ENCODE data around the gene PRR14L. TPM values are rescaled to one million over a fixed set of nuclear protein-coding genes. Genes with fewer than 3 reads are reported as not detected.
A peak's percentile ranks its signal among the peaks of the same experiment; 100 is the strongest.

Gene PRR14L
- total and polyA plus RNA-seq, 2 of the 13 experiments (the other 11 are each of a cell fraction or from before 2014, with no cell fraction given) = 6.6 to 16.5 TPM

DNA sequence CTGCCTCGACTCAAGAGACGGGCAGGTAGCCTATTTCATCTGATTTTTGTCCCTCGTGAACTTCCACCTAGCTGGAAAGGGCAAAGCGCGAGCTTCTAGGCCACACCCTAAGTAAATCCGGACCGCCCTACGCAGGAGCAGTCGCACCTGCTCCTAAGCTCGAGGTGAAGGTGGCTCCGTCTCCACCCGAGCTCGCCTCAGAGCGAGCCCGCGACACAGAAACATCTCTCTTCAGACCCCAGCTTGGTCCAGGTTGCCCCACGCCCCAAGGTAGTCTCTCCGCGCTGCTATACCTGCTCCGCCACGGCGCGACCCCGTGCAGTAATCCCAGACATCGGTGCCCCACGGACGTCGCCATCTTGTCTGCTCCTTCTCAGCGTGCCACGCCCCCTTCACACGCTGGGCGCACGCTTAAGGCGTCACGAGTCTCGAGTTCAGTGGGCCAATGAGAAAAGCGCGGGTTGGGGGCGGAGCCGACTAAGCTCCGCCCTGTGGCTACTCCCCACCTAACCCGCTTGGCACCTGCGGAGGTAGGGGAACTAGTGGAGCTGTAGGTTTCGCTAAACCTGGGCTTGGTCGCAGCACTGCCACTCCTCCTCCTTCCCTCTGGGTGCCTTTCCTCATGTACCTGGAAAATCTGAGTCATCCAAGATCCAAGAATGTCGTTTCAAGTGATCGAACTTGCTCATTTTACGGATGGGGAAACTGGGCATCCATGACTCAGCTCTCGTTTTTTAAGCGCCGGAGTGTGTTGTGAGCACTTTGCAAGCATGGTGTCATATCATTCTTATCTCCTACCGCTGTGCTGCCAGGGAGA lies 87.9 kb downstream of the PRR14L start, which contains the start of gene PISD (continued):
- peak; percentile 87; the same call in 1 of the 2 replicates for TF ChIP-seq ZNF605 (CRISPR knock-in tag; IDR thresholded peaks at IDR 0.05)
- TF ChIP-seq EHMT2 (IDR thresholded peaks at IDR 0.05; ENCODE audit: borderline replicate concordance, low read depth, low read length) = no peak
- peak; percentile 70 for TF ChIP-seq BORCS8-MEF2B (CRISPR knock-in tag; IDR thresholded peaks at IDR 0.05)
- TF ChIP-seq ZNF264 (CRISPR knock-in tag; IDR thresholded peaks at IDR 0.05) = no peak
- TF ChIP-seq SP5 (CRISPR knock-in tag; IDR thresholded peaks at IDR 0.05; ENCODE audit: borderline replicate concordance, low read depth) = peak; percentile 92
- TF ChIP-seq, protein P1, sequence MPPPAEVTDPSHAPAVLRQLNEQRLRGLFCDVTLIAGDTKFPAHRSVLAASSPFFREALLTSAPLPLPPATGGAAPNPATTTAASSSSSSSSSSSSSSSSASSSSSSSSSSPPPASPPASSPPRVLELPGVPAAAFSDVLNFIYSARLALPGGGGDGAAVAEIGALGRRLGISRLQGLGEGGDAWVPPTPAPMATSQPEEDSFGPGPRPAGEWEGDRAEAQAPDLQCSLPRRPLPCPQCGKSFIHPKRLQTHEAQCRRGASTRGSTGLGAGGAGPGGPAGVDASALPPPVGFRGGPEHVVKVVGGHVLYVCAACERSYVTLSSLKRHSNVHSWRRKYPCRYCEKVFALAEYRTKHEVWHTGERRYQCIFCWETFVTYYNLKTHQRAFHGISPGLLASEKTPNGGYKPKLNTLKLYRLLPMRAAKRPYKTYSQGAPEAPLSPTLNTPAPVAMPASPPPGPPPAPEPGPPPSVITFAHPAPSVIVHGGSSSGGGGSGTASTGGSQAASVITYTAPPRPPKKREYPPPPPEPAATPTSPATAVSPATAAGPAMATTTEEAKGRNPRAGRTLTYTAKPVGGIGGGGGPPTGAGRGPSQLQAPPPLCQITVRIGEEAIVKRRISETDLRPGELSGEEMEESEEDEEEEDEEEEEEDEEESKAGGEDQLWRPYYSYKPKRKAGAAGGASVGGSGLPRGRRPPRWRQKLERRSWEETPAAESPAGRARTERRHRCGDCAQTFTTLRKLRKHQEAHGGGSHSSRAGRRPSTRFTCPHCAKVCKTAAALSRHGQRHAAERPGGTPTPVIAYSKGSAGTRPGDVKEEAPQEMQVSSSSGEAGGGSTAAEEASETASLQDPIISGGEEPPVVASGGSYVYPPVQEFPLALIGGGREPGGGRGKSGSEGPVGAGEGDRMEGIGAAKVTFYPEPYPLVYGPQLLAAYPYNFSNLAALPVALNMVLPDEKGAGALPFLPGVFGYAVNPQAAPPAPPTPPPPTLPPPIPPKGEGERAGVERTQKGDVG (CRISPR knock-in tag; IDR thresholded peaks at IDR 0.05; ENCODE audit: borderline replicate concordance) = no peak
- peak; percentile 90 for TF ChIP-seq NFYC (CRISPR knock-in tag; IDR thresholded peaks at IDR 0.05)
- peak; percentile 79 for TF ChIP-seq GFI1 (CRISPR knock-in tag; IDR thresholded peaks at IDR 0.05; ENCODE audit: borderline replicate concordance)
- TF ChIP-seq, protein P2, sequence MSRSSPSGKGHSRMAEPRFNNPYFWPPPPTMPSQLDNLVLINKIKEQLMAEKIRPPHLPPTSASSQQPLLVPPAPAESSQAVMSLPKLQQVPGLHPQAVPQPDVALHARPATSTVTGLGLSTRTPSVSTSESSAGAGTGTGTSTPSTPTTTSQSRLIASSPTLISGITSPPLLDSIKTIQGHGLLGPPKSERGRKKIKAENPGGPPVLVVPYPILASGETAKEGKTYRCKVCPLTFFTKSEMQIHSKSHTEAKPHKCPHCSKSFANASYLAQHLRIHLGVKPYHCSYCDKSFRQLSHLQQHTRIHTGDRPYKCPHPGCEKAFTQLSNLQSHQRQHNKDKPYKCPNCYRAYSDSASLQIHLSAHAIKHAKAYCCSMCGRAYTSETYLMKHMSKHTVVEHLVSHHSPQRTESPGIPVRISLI (CRISPR knock-in tag; IDR thresholded peaks at IDR 0.05; ENCODE audit: borderline replicate concordance) = peak; percentile 34; the same call in 1 of the 2 replicates
- TF ChIP-seq, protein P3, sequence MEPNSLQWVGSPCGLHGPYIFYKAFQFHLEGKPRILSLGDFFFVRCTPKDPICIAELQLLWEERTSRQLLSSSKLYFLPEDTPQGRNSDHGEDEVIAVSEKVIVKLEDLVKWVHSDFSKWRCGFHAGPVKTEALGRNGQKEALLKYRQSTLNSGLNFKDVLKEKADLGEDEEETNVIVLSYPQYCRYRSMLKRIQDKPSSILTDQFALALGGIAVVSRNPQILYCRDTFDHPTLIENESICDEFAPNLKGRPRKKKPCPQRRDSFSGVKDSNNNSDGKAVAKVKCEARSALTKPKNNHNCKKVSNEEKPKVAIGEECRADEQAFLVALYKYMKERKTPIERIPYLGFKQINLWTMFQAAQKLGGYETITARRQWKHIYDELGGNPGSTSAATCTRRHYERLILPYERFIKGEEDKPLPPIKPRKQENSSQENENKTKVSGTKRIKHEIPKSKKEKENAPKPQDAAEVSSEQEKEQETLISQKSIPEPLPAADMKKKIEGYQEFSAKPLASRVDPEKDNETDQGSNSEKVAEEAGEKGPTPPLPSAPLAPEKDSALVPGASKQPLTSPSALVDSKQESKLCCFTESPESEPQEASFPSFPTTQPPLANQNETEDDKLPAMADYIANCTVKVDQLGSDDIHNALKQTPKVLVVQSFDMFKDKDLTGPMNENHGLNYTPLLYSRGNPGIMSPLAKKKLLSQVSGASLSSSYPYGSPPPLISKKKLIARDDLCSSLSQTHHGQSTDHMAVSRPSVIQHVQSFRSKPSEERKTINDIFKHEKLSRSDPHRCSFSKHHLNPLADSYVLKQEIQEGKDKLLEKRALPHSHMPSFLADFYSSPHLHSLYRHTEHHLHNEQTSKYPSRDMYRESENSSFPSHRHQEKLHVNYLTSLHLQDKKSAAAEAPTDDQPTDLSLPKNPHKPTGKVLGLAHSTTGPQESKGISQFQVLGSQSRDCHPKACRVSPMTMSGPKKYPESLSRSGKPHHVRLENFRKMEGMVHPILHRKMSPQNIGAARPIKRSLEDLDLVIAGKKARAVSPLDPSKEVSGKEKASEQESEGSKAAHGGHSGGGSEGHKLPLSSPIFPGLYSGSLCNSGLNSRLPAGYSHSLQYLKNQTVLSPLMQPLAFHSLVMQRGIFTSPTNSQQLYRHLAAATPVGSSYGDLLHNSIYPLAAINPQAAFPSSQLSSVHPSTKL (CRISPR knock-in tag; IDR thresholded peaks at IDR 0.05) = peak; percentile 32; the same call in 1 of the 2 replicates
- TF ChIP-seq SIX4 (CRISPR knock-in tag; IDR thresholded peaks at IDR 0.05) = peak; percentile 13; the same call in 1 of the 2 replicates
- peak; percentile 80 for TF ChIP-seq GABPB1 (CRISPR knock-in tag; IDR thresholded peaks at IDR 0.05)
- TF ChIP-seq, protein P4, sequence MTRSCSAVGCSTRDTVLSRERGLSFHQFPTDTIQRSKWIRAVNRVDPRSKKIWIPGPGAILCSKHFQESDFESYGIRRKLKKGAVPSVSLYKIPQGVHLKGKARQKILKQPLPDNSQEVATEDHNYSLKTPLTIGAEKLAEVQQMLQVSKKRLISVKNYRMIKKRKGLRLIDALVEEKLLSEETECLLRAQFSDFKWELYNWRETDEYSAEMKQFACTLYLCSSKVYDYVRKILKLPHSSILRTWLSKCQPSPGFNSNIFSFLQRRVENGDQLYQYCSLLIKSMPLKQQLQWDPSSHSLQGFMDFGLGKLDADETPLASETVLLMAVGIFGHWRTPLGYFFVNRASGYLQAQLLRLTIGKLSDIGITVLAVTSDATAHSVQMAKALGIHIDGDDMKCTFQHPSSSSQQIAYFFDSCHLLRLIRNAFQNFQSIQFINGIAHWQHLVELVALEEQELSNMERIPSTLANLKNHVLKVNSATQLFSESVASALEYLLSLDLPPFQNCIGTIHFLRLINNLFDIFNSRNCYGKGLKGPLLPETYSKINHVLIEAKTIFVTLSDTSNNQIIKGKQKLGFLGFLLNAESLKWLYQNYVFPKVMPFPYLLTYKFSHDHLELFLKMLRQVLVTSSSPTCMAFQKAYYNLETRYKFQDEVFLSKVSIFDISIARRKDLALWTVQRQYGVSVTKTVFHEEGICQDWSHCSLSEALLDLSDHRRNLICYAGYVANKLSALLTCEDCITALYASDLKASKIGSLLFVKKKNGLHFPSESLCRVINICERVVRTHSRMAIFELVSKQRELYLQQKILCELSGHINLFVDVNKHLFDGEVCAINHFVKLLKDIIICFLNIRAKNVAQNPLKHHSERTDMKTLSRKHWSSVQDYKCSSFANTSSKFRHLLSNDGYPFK (CRISPR knock-in tag; IDR thresholded peaks at IDR 0.05; ENCODE audit: borderline replicate concordance) = peak; percentile 98
- TF ChIP-seq, protein P5, sequence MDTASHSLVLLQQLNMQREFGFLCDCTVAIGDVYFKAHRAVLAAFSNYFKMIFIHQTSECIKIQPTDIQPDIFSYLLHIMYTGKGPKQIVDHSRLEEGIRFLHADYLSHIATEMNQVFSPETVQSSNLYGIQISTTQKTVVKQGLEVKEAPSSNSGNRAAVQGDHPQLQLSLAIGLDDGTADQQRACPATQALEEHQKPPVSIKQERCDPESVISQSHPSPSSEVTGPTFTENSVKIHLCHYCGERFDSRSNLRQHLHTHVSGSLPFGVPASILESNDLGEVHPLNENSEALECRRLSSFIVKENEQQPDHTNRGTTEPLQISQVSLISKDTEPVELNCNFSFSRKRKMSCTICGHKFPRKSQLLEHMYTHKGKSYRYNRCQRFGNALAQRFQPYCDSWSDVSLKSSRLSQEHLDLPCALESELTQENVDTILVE (CRISPR knock-in tag; IDR thresholded peaks at IDR 0.05) = no peak

Measured in HepG2 (cell line).